Measurements from ENCODE around the gene PRKAR1B. TPM values are rescaled to one million over a fixed set of nuclear protein-coding genes. Genes with fewer than 3 reads are reported as not detected.

Gene PRKAR1B
- total RNA-seq, 1 experiment from 2014 or later = 43.3 TPM

GRCh38 chr7:646951-647350 is 80.1 kb downstream of the PRKAR1B start:
- Histone ChIP-seq H4K5ac (ENCODE audit: insufficient read length, low read depth, low read length) (no peak overlapping the region), H3K56ac (ENCODE audit: insufficient read length, low read depth, low read length) (no peak overlapping the region), H2BK20ac (ENCODE audit: low read depth, low read length, poor library complexity, severe bottlenecking) (no peak overlapping the region), H3K4ac (ENCODE audit: low read depth, low read length) (no peak overlapping the region), H3K4me2 (ENCODE audit: insufficient read depth, insufficient read length, low read length) (no peak overlapping the region), H2AFZ (ENCODE audit: low read length) (no peak overlapping the region), H2BK12ac (ENCODE audit: insufficient read length, low read depth, low read length) (no peak overlapping the region), H3T11ph (ENCODE audit: low read length) (no peak overlapping the region), H3K79me2 (ENCODE audit: insufficient read depth, low read length) (no peaks in the 10 kb centered on the region), H2BK15ac (ENCODE audit: low read depth, low read length) (no peak overlapping the region), H3K9ac (ENCODE audit: extremely low read depth, insufficient read length, low read length) (no peak overlapping the region), H3K27me3 (ENCODE audit: insufficient read depth, low read length) (no peaks in the 10 kb centered on the region), H2BK120ac (ENCODE audit: low read depth, low read length, poor library complexity, severe bottlenecking) (no peak overlapping the region), H3K18ac (ENCODE audit: insufficient read length, low read depth, low read length) (no peak overlapping the region), H3K79me1 (ENCODE audit: insufficient read depth, low read depth, low read length, poor library complexity, severe bottlenecking) (no peaks in the 10 kb centered on the region), H3K23me2 (ENCODE audit: insufficient read length, low read depth, low read length, poor library complexity, severe bottlenecking) (no peaks in the 10 kb centered on the region), H4K91ac (ENCODE audit: insufficient read length, low read depth, low read length) (no peak overlapping the region), H4K20me1 (ENCODE audit: control insufficient read depth, insufficient read depth, insufficient read length) (no peaks in the 10 kb centered on the region), H3K9me3 (ENCODE audit: control insufficient read depth, low read depth, low read length) (no peaks in the 10 kb centered on the region), H3K4me1 (ENCODE audit: insufficient read depth, low read length) (no peaks in the 10 kb centered on the region), H2AK5ac (ENCODE audit: insufficient read length, low read length) (no peak overlapping the region), H3K23ac (ENCODE audit: insufficient read length, low read depth, low read length) (no peak overlapping the region), H4K8ac (replicated peaks; ENCODE audit: insufficient read length, low read depth, low read length) (no peak overlapping the region), H2BK5ac (ENCODE audit: insufficient read length, low read length) (no peak overlapping the region), H3K27ac (ENCODE audit: insufficient read length, low read depth, low read length) (no peak overlapping the region), H3K14ac (ENCODE audit: insufficient read depth, low read length) (no peak overlapping the region)
- no peak overlapping the region; a peak in 2 of 7 replicates for H3K27ac Mint-ChIP-seq
- peaks cover 4 to 13% (median 8%) of the 10 kb centered on the region in 3 experiments; a peak in 6 of 7 replicates for H3K36me3 Mint-ChIP-seq (ENCODE audit: insufficient read depth in 1 of 3, low read depth in 3 of 3)
- peaks cover 2 to 6% of the 10 kb centered on the region in 2 experiments; a peak in 4 of 5 replicates for H3K9me3 Mint-ChIP-seq
- no CpG with 5 or more reads among the region's 11 CpGs for WGBS (ENCODE audit: extremely low coverage, insufficient read length, low lambda C conversion rate)
- DNase-seq = no peak
- H3K4me3 Mint-ChIP-seq = no peak overlapping the region; a peak in 1 of 5 replicates
- no peaks in the 10 kb centered on the region for H3K4me1 Mint-ChIP-seq
- no peak for TF ChIP-seq CTCF (conservative IDR thresholded peaks at IDR 0.05)
- no peaks in the 10 kb centered on the region; the same call in 1 of the 2 replicates for H3K27me3 Mint-ChIP-seq (ENCODE audit: low read depth)
